SU-DHL-6 (cell line): ENCODE measurements around the gene TGM3.

Source experiments
- EZH2phosphoT487 ChIP-seq: fragments of 200-600 bp; sonication (generic), shearing (Covaris generic); conservative IDR thresholded peaks from 2 replicates; pipeline ENCODE4 v1.6.1; 2018; ENCODE audit warnings: mild to moderate bottlenecking, antibody characterized with exemption, low read length, moderate library complexity, mixed read lengths
- TF ChIP-seq, protein P1 (sequence below): fragments of 200-600 bp; sonication (generic); IDR thresholded peaks from one replicate; pipeline ENCODE4 v1.5.1; 2017; ENCODE audit warnings: antibody characterized with exemption, mild to moderate bottlenecking, low read length, moderate library complexity; ENCODE audit not compliant: insufficient read depth, poor library complexity, severe bottlenecking

DNA sequence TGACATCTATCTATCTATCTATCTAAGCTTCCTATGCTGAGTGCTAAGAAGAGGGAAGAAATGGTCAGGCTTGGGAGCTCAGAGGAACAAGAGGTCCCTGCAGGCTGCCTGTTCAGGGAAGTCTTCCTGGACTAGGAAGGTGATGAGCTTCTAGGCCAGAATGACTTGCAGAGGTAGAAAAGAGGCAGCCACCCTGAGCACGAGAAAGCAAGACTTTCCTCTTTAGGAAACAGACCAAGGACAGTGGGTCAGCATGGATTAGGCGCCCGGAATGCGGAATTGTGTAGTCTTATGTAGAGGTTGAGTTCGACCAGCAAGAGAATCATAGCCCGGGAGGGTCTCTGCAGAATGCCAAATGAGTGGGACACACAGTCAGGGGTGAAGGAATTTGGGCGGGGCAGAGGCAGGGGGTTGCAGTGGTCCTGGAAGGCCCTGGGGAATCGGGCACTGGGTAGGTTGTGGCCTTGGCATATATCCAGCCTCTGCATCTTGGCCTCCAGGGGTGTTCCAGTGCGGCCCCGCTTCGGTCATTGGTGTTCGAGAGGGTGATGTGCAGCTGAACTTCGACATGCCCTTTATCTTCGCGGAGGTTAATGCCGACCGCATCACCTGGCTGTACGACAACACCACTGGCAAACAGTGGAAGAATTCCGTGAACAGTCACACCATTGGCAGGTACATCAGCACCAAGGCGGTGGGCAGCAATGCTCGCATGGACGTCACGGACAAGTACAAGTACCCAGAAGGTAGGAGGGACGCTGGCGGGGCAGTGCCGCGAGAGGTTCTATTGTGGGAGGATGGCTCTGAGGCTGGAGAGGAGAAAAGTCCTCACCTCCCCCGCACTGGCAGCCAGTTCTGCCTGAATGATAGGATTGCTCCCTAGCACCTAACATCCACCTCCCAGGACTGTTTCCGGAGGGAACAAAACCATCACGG, 32.1 kb downstream of the TGM3 start:
- TF ChIP-seq, protein P1, sequence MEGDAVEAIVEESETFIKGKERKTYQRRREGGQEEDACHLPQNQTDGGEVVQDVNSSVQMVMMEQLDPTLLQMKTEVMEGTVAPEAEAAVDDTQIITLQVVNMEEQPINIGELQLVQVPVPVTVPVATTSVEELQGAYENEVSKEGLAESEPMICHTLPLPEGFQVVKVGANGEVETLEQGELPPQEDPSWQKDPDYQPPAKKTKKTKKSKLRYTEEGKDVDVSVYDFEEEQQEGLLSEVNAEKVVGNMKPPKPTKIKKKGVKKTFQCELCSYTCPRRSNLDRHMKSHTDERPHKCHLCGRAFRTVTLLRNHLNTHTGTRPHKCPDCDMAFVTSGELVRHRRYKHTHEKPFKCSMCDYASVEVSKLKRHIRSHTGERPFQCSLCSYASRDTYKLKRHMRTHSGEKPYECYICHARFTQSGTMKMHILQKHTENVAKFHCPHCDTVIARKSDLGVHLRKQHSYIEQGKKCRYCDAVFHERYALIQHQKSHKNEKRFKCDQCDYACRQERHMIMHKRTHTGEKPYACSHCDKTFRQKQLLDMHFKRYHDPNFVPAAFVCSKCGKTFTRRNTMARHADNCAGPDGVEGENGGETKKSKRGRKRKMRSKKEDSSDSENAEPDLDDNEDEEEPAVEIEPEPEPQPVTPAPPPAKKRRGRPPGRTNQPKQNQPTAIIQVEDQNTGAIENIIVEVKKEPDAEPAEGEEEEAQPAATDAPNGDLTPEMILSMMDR: no peak
- no peak for TF ChIP-seq EZH2phosphoT487
